Heart right ventricle (tissue), 16 donors: ENCODE results near the gene ISL2. TPM values are rescaled to one million over a fixed set of nuclear protein-coding genes. Genes with fewer than 3 reads are reported as not detected.

Source experiments
- ATAC-seq, 8 donors: fragments of 200-7000 bp; cut with Tn5 transposase; one replicate each; pipeline ENCODE4 v1.9.1; 2020; ENCODE audit warnings: mild to moderate bottlenecking in 8 of 8, moderate library complexity in 8 of 8, moderate number of reproducible peaks in 1 of 8
- DNase-seq, 2 donors: peaks; one replicate each; pipeline ENCODE4 v3.0.0-alpha.2; 2020
- H3K27ac ChIP-seq, 10 donors: fragments of 200-600 bp; sonication (generic) in 2 of 10; one replicate each; pipeline versions ENCODE4 v1.5.0 to v1.8.0; 2020 to 2022; ENCODE audit warnings: mild to moderate bottlenecking in 3 of 10
- H3K27me3 ChIP-seq, 7 donors: fragments of 200-600 bp; one replicate each; pipeline ENCODE4 v1.8.0; 2021 to 2022; ENCODE audit warnings: mild to moderate bottlenecking in 2 of 7
- H3K36me3 ChIP-seq, 9 donors: fragments of 200-600 bp; sonication (generic) in 1 of 9; one replicate each; pipeline versions ENCODE4 v1.5.0 to v1.8.0; 2020 to 2022; ENCODE audit warnings: mild to moderate bottlenecking in 2 of 9
- H3K4me1 ChIP-seq, 9 donors: fragments of 200-600 bp; sonication (generic) in 1 of 9; one replicate each; pipeline versions ENCODE4 v1.5.0 to v1.8.0; 2020 to 2022; ENCODE audit warnings: mild to moderate bottlenecking in 4 of 9
- H3K4me3 ChIP-seq, 10 donors: fragments of 200-600 bp; sonication (generic) in 2 of 10; one replicate each; pipeline versions ENCODE4 v1.5.0 to v1.8.0; 2020 to 2022; ENCODE audit warnings: mild to moderate bottlenecking in 7 of 10, moderate library complexity in 2 of 10
- H3K9me3 ChIP-seq, 11 donors: fragments of 200-600 bp in 10 of 11; sonication (generic) in 2 of 11; one replicate each; pipeline versions ENCODE4 v1.5.0 to v1.8.0; 2013 to 2022; ENCODE audit warnings: mild to moderate bottlenecking in 2 of 11, control low read depth in 1 of 11, moderate library complexity in 1 of 11
- CTCF ChIP-seq, 9 donors: fragments of 200-600 bp; sonication (generic) in 2 of 9; IDR thresholded peaks; one replicate each; pipeline versions ENCODE4 v1.5.0 to v1.8.0; 2021 to 2022; ENCODE audit warnings: antibody characterized with exemption in 9 of 9, mild to moderate bottlenecking in 5 of 9, moderate library complexity in 1 of 9
- WGBS, 2 donors: extraction: QIAGEN DNeasy Blood & Tissue Kit; methylation state at CpG; one replicate each; pipeline ENCODE4 v1.1.7; 2013; ENCODE audit warnings: inconsistent platforms in 1 of 2; 5-methylcytosine and 5-hydroxymethylcytosine counted together
- intact Hi-C, 10 donors: fragments of 100-400 bp; cut with DNase I; formaldehyde crosslinking; loops; one replicate each; pipeline versions ENCODE4 v1.11.1 to v1.14.2; 2022
- polyA plus RNA-seq, 2 donors: library from polyadenylated mRNA; stranded (reverse); fragments of 200-250 nt; gene quantifications; one replicate each; pipeline ENCODE4 v1.2.3, GENCODE V29; 2013
- total RNA-seq, 10 donors: library from RNA; stranded (reverse); fragmentation: NEBNext Ultra II Directional in 3 of 10; extraction: Animal tissue kit (Norgen Biotek cat#: 25700) in 3 of 10; gene quantifications; one replicate each; pipeline versions ENCODE4 v1.2.1 to v1.2.4, GENCODE V29; 2021 to 2023
- donor health status: Arrhythmogenic right ventricular cardiomyopathy.
- donor health status: ischemic (EF 13 %, LVEDD 7.1; RV severe dilation, severe dysfunction).
- donor health status: healthy with polysubstance abuse.
- donor health status: DM: no; HTN: yes; CAD: no.
- donor health status: DM: no; HTN: no; CAD: no.
- donor health status: ischemic (EF 25% LVEDD 6.9; RV normal size, moderate dysfunction).
- donor health status: ischemic (EF 25% LVEDD 5.7; RV mildly dilated, moderate dysfunction).
- donor health status: healthy.
- donor health status: DM: yes; HTN: yes; CAD: no.
- donor health status: Ischemic cardiomyopathy.
- donor health status: ischemic (EF 35%, LVEDD 5.7; RV mildly dilated, moderate dysfunction).
- donor health status: nonischemic (EF 11% LVEDD 7.7; RV severe dilation, severe dysfunction).
- donor health status: DM: yes; HTN: yes; CAD: no.
- donor health status: PGD.
- donor health status: ischemic (EF 29% LVEDD 5.4; RV normal size, mild dysfunction).
- donor health status: nonischemic (EF 23%, LVEDD 6.1; RV moderate dilation, normal function).

The ISL2 gene
- total and polyA plus RNA-seq, 12 donors: 0.16 TPM; not detected in 11

DNA sequence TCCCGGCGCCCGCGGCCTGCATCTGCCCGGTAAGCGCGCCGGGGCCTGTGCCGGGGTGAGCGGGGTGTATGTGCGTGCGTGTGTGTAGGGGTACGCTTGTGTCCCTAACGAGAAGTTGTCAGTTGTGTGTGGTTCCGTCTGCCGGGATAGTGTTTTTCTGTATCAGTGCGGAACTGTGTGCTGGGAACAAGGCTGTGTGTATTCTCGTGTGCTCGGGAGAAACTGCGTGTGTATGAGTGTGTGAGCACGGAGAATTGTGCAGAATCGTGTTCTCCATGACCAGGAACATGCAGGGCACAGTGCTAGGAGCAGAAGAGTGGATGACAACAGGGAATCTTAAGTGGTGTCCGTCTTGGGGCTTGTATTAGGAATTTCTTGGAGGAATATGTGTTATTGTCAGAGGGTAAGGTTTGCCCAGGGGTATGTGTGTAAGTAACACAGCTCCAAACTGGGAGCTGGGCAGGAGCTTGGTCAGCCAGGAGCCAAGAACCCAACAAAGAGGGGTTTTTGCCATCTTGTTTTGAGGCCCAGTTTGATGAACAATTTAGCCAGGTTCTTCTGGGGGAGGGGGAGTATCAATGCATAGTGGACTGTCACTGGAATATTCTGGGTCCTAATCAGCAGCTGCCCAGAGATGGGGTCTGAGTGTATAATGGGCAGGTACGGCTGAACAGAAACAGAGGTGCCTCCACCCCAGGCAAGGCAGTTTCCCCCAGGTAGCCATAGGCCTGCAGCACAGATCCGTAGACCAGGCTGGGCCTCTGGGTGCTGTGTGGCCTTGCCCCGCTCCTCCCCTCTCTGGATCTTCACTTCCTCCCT is 2.1 kb downstream of the ISL2 start:
- Histone ChIP-seq H3K9me3 (no peaks in the 10 kb centered on the region), H3K4me3 (peak overlapping the region in 1 of 10 donors; percentile 51), H3K36me3 (no peaks in the 10 kb centered on the region), H3K27me3 (peaks cover 80 to 100% (median 100%) of the 10 kb centered on the region in 7 donors), H3K27ac (no peak overlapping the region), H3K4me1 (peaks cover 37 to 88% (median 69%) of the 10 kb centered on the region in 9 donors)
- DNase-seq (no peak), ATAC-seq (no peak)
- TF ChIP-seq CTCF (IDR thresholded peaks at IDR 0.05): no peak
- WGBS, 2 donors: 23 to 29% methylated on average over 26 of the region's 26 CpGs
- intact Hi-C loops: loop anchor here in 2 of 10 donors (10.0 kb wide), 1 partner anchor 104 kb away; no protein-coding TSS in a partner anchor

DNA sequence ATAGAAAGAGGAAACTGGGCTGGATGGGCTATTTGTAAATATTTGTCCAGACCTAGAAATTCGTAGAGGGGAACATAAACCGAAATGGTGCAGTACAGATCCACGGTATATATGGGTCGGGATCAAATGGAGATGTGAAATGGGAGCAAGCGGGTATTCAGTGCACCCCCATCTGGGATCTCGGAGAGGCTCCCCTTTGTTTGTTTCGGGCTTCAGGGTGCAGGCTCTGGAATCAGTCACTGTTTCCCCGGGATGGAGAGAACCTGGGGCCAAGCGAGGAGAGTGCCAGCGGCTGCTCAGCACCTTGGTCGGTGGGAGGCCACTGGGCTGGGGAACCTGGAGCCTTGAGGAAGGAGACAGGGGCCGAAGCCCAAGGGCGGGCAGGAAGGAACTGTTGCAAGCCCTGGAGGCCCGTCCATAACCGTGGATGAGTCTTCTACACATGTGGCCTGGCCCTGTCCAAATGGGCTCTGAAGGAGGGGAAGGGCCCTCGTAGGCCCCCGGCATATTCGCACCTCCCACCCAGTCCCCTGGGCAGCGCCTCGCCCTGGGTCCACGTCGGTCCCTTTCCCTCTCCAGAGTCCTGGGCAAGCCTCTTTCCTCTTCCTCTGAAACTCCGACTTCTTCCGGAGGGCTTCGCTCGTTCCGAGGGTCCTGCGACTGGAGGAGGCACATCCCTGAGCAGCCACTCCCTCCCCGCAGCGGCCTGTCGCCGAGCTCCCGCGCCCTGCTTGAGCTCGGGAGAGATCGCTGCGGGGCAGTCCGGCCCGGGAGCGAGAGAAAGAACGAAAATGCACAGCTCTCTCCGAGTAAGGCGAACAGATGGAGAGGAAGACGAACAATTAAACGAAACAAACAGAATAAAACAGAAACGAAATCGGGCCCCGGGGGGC is 3.0 kb downstream of the ISL2 start:
- no peaks in the 10 kb centered on the region for H3K9me3 ChIP-seq
- no peak for TF ChIP-seq CTCF (IDR thresholded peaks at IDR 0.05)
- H3K27me3 ChIP-seq: peaks cover 84 to 100% (median 100%) of the 10 kb centered on the region in 7 donors
- ATAC-seq (peak in 1 of 8 donors; percentile 4), DNase-seq (no peak)
- no peak overlapping the region for H3K27ac ChIP-seq
- H3K4me3 ChIP-seq: peak overlapping the region; percentile 9 to 51 (median 40)
- 12 to 13% methylated on average over 47 to 48 of the region's 48 CpGs for WGBS, 2 donors
- H3K36me3 ChIP-seq: no peaks in the 10 kb centered on the region
- intact Hi-C loops: loop anchor here in 2 of 10 donors (10.0 kb wide), 1 partner anchor 105 kb away; no protein-coding TSS in a partner anchor
- H3K4me1 ChIP-seq: peaks cover 37 to 88% (median 69%) of the 10 kb centered on the region in 9 donors

- H3K4me1 ChIP-seq: peaks cover 37 to 82% (median 65%) of the 10 kb centered on the region in 9 donors
- DNase-seq (peak in 1 of 2 donors; percentile 23), ATAC-seq (peak in 5 of 8 donors; percentile 20 to 25 (median 20))
- no peaks in the 10 kb centered on the region for H3K36me3 ChIP-seq
- 2% methylated on average over 53 of the region's 53 CpGs for WGBS, 2 donors
- TF ChIP-seq CTCF (IDR thresholded peaks at IDR 0.05): no peak
- H3K9me3 ChIP-seq: no peaks in the 10 kb centered on the region
- H3K4me3 ChIP-seq: peak overlapping the region; percentile 9 to 51 (median 40)
- H3K27me3 ChIP-seq: peaks cover 85 to 100% (median 100%) of the 10 kb centered on the region in 7 donors
- intact Hi-C loops: no loop called here
- no peak overlapping the region for H3K27ac ChIP-seq
These were observed 3.7 kb downstream of the ISL2 start for GRCh38 chr15:76340198-76340802.
